Measurements from ENCODE around the gene ZNHIT1.

The ZNHIT1 gene

DNA sequence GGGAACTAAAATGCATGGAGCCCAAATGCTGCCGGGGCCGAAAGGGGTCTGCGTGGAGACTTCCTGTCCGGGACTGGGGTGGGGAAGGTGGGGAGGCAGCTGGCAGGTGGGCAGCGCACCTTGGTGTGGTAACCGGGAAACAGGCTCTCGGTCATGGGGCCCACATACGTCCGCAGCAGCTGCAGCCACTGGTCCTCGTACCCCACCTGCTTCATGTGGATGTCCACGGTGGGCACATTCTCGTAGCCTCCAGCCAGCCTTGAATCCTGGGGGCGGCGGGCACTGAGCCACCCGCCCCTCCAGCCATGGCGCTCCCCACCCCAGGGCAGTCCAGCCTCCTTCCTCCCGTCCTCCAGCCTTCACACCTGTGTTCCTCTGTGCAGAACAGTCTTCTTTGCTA lies 10.5 kb upstream of the ZNHIT1 start:
- no peak for DNase-seq (ENCODE audit: low spot score)
- in situ Hi-C loops (cut with MboI; ENCODE audit: low pct_unique_long_range_greater_than_20kb, low sequenced_read_pairs, unreplicated experiment): no loop called here
- TF ChIP-seq, protein P1, sequence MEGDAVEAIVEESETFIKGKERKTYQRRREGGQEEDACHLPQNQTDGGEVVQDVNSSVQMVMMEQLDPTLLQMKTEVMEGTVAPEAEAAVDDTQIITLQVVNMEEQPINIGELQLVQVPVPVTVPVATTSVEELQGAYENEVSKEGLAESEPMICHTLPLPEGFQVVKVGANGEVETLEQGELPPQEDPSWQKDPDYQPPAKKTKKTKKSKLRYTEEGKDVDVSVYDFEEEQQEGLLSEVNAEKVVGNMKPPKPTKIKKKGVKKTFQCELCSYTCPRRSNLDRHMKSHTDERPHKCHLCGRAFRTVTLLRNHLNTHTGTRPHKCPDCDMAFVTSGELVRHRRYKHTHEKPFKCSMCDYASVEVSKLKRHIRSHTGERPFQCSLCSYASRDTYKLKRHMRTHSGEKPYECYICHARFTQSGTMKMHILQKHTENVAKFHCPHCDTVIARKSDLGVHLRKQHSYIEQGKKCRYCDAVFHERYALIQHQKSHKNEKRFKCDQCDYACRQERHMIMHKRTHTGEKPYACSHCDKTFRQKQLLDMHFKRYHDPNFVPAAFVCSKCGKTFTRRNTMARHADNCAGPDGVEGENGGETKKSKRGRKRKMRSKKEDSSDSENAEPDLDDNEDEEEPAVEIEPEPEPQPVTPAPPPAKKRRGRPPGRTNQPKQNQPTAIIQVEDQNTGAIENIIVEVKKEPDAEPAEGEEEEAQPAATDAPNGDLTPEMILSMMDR (IDR thresholded peaks at IDR 0.05; ENCODE audit: extremely low read depth, insufficient read depth, missing control alignments): no peak

GRCh38 chr7:101208794-101209193 lies 9.2 kb upstream of the ZNHIT1 start:
- TF ChIP-seq, protein P1 (IDR thresholded peaks at IDR 0.05; ENCODE audit: extremely low read depth, insufficient read depth, missing control alignments): no peak
- no peak for DNase-seq (ENCODE audit: low spot score)
- in situ Hi-C loops (cut with MboI; ENCODE audit: low pct_unique_long_range_greater_than_20kb, low sequenced_read_pairs, unreplicated experiment): no loop called here

GRCh38 chr7:101210143-101210542 lies 7.8 kb upstream of the ZNHIT1 start:
- DNase-seq (ENCODE audit: low spot score): no peak
- TF ChIP-seq, protein P1 (IDR thresholded peaks at IDR 0.05; ENCODE audit: extremely low read depth, insufficient read depth, missing control alignments): no peak
- in situ Hi-C loops (cut with MboI; ENCODE audit: low pct_unique_long_range_greater_than_20kb, low sequenced_read_pairs, unreplicated experiment): no loop called here

DNA sequence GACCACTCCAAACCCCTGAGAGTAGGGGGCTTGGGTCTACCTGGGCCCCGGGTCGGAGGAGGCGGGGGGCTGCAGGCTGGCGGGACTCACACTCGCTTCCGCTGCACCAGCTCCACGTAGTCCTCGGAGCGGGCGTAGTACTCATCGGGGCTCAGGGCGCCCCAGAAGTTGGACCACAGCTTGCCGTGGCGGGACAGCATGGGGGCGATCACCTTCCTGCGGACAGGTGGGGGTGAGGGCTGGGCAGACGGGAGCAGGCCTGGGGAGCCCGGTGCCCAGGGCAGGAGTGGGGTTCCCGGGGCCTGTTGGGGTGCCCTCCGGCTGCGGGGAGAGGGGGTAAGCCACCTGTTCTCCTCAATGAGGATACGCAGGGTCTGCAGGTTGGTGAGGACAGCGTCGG lies 6.5 kb upstream of the ZNHIT1 start:
- no peak for DNase-seq (ENCODE audit: low spot score)
- in situ Hi-C loops (cut with MboI; ENCODE audit: low pct_unique_long_range_greater_than_20kb, low sequenced_read_pairs, unreplicated experiment): no loop called here
- TF ChIP-seq, protein P1 (IDR thresholded peaks at IDR 0.05; ENCODE audit: extremely low read depth, insufficient read depth, missing control alignments): no peak

DNA sequence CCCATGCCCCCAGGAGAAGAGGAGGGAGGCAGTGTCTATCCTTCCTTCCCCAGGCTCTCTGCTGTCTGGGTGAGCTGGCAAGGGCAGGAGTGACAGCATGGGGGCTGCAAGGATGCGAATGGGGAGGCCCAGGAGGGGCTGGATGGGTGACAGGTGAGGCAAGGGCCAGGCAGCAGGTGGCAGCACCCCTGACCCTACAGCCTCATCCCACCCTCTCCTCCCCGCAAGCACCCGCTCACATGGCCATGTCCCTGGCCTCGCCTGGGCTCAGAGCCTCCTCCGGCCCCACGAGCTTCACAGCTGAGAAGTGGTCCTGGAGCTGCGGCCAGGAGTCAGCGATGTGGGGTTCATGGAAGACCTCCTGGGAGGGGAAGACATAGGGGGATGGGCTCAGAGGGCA lies 6.0 kb upstream of the ZNHIT1 start:
- no peak for DNase-seq (ENCODE audit: low spot score)
- in situ Hi-C loops (cut with MboI; ENCODE audit: low pct_unique_long_range_greater_than_20kb, low sequenced_read_pairs, unreplicated experiment): no loop called here
- TF ChIP-seq, protein P1 (IDR thresholded peaks at IDR 0.05; ENCODE audit: extremely low read depth, insufficient read depth, missing control alignments): no peak

DNA sequence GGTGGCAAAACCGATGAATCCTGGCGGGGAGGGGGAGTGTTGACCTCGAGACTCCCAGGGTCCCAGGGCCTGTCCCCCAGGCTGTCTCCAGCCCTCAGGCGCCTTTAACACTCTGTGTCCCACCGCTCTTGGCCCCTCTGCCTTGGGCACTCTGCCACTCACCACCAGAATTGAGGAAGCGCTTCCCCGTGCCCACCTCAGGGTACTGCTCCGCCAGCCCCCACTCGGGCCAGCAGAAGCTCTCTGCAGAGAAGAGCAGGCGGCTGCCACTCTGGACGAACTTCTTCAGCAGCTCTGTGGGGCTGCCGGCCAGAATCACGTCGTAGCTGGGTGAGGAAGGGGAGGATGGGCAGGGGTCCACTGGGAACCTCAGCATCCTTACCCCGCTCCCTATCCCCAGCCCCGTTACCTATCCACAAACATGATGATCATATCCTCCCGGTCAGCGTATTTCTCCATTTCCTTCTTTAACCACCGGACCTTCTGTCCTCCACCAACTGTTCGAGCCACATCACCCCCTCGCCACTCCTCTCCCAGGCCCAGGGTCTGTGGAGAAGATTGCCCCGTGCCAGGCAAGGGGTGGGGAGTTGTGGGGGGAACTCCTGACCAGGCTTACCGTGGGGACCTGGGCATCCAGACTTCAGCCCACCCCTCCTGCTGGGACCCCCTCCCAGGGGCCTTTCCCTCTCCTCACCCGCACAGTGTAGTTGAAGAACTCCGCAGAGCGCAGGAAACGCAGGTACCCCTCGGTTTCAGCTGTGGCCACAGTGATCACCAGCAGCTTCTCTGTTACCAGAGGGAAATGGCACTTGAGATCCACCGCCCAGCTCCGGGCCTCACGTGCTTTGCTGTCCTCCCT lies 1.7 kb upstream of the ZNHIT1 start:
- no peak for DNase-seq (ENCODE audit: low spot score)
- in situ Hi-C loops (cut with MboI; ENCODE audit: low pct_unique_long_range_greater_than_20kb, low sequenced_read_pairs, unreplicated experiment): no loop called here
- TF ChIP-seq, protein P1 (IDR thresholded peaks at IDR 0.05; ENCODE audit: extremely low read depth, insufficient read depth, missing control alignments): no peak
